Measurements from ENCODE around the gene SZRD1.

The SZRD1 gene

GRCh38 chr1:16441282-16441665 is 74.2 kb downstream of the SZRD1 start:
- DNase-seq = no peak

GRCh38 chr1:16442265-16442664 is 75.2 kb downstream of the SZRD1 start:
- no peak for DNase-seq

- DNase-seq = no peak
Measured at GRCh38 chr1:16442941-16443340, 75.9 kb downstream of the SZRD1 start.

GRCh38 chr1:16443975-16444770 is 77.1 kb downstream of the SZRD1 start:
- no peak for DNase-seq

GRCh38 chr1:16445052-16445451 is 78.0 kb downstream of the SZRD1 start:
- DNase-seq = no peak

- DNase-seq = no peak
Measured at GRCh38 chr1:16446116-16446515, 79.1 kb downstream of the SZRD1 start.

- DNase-seq = no peak
Measured at GRCh38 chr1:16447641-16448040, 80.6 kb downstream of the SZRD1 start.

All from activated T-cell treated with anti-CD3 and anti-CD28 coated beads, Interleukin-2, amount 50 U/mL, for 1 hour (primary cell).